Endothelial cell of umbilical vein (primary cell): ENCODE measurements around the gene HSPA2. TPM values are rescaled to one million over a fixed set of nuclear protein-coding genes. Genes with fewer than 3 reads are reported as not detected.

Experiments
- BruUV-seq: library from RNA; stranded (reverse); fragments of 400-500 nt; replicated peaks from 2 replicates; lab custom pipeline; 2021; lab: Mats Ljungman, UMichigan
- CTCF ChIA-PET: fragments of 300-600, 350-600 bp; sonication (Branson Sonifier 250); formaldehyde crosslinking; loops from one replicate; lab custom pipeline; 2021; ENCODE audit warnings: antibody characterized with exemption, inconsistent platforms; lab: Charles Lee
- POLR2A ChIA-PET: fragments of 300-600, 350-600 bp; sonication (Branson Sonifier 250); formaldehyde crosslinking; loops from one replicate; lab custom pipeline; 2021; ENCODE audit warnings: antibody characterized with exemption, inconsistent platforms; lab: Charles Lee
- DNase-seq: peaks from one replicate; pipeline ENCODE4 v3.0.0-alpha.2; 2011; ENCODE audit warnings: low read depth, low spot score
- FAIRE-seq: peaks from 2 replicates; lab custom pipeline; 2011; peaks lifted over from hg19 to GRCh38; lab: Jason Lieb, UNC
- H2AFZ ChIP-seq: 2 replicates; pipeline ENCODE4 v1.6.0; 2012; ENCODE audit warnings: low read depth, low read length, control low read depth, inconsistent platforms
- H3K27ac ChIP-seq: 2 replicates; pipeline ENCODE4 v1.5.1; 2011; ENCODE audit warnings: low read depth, mild to moderate bottlenecking, control low read depth, low read length, moderate library complexity; ENCODE audit not compliant: insufficient read depth
- H3K27me3 ChIP-seq, 2 experiments: 2 replicates each; pipeline versions ENCODE4 v1.6.0 to v1.6.1; 2011; ENCODE audit warnings: low read length in 2 of 2, mixed read lengths in 1 of 2; ENCODE audit not compliant: control insufficient read depth in 2 of 2, insufficient read depth in 2 of 2
- H3K36me3 ChIP-seq, 2 experiments: 2 replicates in 1 of 2; 3 replicates in 1 of 2; pipeline ENCODE4 v1.5.1; 2011; ENCODE audit warnings: low read length in 2 of 2, mild to moderate bottlenecking in 1 of 2, moderate library complexity in 1 of 2; ENCODE audit not compliant: control insufficient read depth in 2 of 2, insufficient read depth in 2 of 2; ENCODE audit errors: extremely low read depth in 1 of 2
- H3K4me1 ChIP-seq: 3 replicates; pipeline ENCODE4 v1.5.1; 2011; ENCODE audit warnings: mild to moderate bottlenecking, low read length; ENCODE audit not compliant: control insufficient read depth, insufficient read depth; ENCODE audit errors: extremely low read depth
- H3K4me2 ChIP-seq: 2 replicates; pipeline ENCODE4 v1.6.1; 2011; ENCODE audit warnings: low read length, control low read depth, mixed read lengths; ENCODE audit not compliant: insufficient read depth
- H3K4me3 ChIP-seq, 3 experiments: fragments of 200-600 bp in 1 of 3; sonication (generic), shearing (Covaris generic) in 1 of 3; replicated peaks in 1 of 3; 2 replicates each; pipeline ENCODE4 v1.5.1; 2011 to 2016; ENCODE audit warnings: control low read depth in 3 of 3, low read length in 3 of 3, mild to moderate bottlenecking in 2 of 3, inconsistent platforms in 1 of 3, low read depth in 1 of 3, moderate library complexity in 1 of 3; ENCODE audit not compliant: insufficient read depth in 1 of 3
- H3K79me2 ChIP-seq: 2 replicates; pipeline ENCODE4 v1.6.0; 2012; ENCODE audit warnings: low read length, inconsistent platforms; ENCODE audit not compliant: control insufficient read depth, insufficient read depth
- H3K9ac ChIP-seq: replicated peaks from 2 replicates; pipeline ENCODE3; 2011; ENCODE audit warnings: low read length, control low read depth; ENCODE audit not compliant: insufficient read depth; ENCODE audit errors: extremely low read depth
- H3K9me1 ChIP-seq: replicated peaks from 3 replicates; pipeline ENCODE4 v1.6.0; 2011; ENCODE audit warnings: mild to moderate bottlenecking, low read length; ENCODE audit not compliant: control insufficient read depth, insufficient read depth; ENCODE audit errors: extremely low read depth
- H3K9me3 ChIP-seq: replicated peaks from 2 replicates; pipeline ENCODE4 v1.5.1; 2012; ENCODE audit warnings: low read length, inconsistent platforms; ENCODE audit not compliant: control insufficient read depth, insufficient read depth
- H4K20me1 ChIP-seq: replicated peaks from 2 replicates; pipeline ENCODE3; 2011; ENCODE audit warnings: mild to moderate bottlenecking, low read length; ENCODE audit not compliant: control insufficient read depth, insufficient read depth; ENCODE audit errors: extremely low read depth
- EZH2 ChIP-seq: IDR thresholded peaks from 2 replicates; pipeline ENCODE4 v1.6.1; 2012; ENCODE audit warnings: borderline replicate concordance, low read depth, mild to moderate bottlenecking, moderate library complexity, low read length, inconsistent platforms; ENCODE audit not compliant: severe bottlenecking
- MYC ChIP-seq: IDR thresholded peaks from one replicate; pipeline ENCODE4 v1.6.1; 2011; ENCODE audit warnings: mild to moderate bottlenecking, low read depth, low read length
- dilution Hi-C: fragments of 300-500 bp; cut with MboI; formaldehyde crosslinking; loops from one replicate; pipeline ENCODE4 v1.15.0; 2019; ENCODE audit warnings: low sequenced_read_pairs; ENCODE audit not compliant: extremely low pct_ligation_motif_present
- intact Hi-C: fragments of 100-400 bp; cut with micrococcal nuclease; formaldehyde crosslinking; loops from one replicate; pipeline ENCODE4 v1.10.0; 2022
- polyA plus RNA-seq, 4 experiments: library from polyadenylated mRNA; depleted of rRNA in 3 of 4; stranded (reverse) in 3 of 4; unstranded in 1 of 4; fragments of >200 nt; gene quantifications; 2 replicates each; pipeline versions ENCODE4 v1.2.1 to v1.2.3, GENCODE V29; 2011 to 2012; ENCODE audit warnings: missing spikeins in 1 of 4
- total RNA-seq: library from RNA; stranded (reverse); gene quantifications from 2 replicates; pipeline ENCODE4 v1.2.3, GENCODE V29; 2021
- TF ChIP-seq, protein P1 (sequence below), 2 donors: IDR thresholded peaks; 1 replicate in 1 of 2; 2 replicates in 1 of 2; pipeline ENCODE4 v1.5.1; 2011; ENCODE audit warnings: low read length in 2 of 2, mild to moderate bottlenecking in 2 of 2, moderate library complexity in 2 of 2, control low read depth in 1 of 2, inconsistent platforms in 1 of 2, low read depth in 1 of 2; ENCODE audit not compliant: insufficient read depth in 1 of 2; ENCODE audit errors: extremely low read depth in 1 of 2

Gene HSPA2
- total and polyA plus RNA-seq, 2 donors (not counting 3 experiments of a cell fraction or from before 2014, with no cell fraction given), result 5.3 to 11.4 TPM

- BruUV-seq, result no TSS peak
Observed at GRCh38 chr14:64541261-64541971, 875 bp downstream of the HSPA2 start.

More at GRCh38 chr14:64541261-64541971, 875 bp downstream of the HSPA2 start:
- H3K4me3 ChIP-seq, result peak overlapping the region in 1 of 3 experiments; percentile 8
- H3K9ac ChIP-seq, result no peak overlapping the region
- peaks cover 25% of the 10 kb centered on the region for H3K4me1 ChIP-seq
- peaks cover 26 to 29% of the 10 kb centered on the region in 2 experiments for H3K27me3 ChIP-seq
- no peaks in the 10 kb centered on the region for H3K9me3 ChIP-seq
- H4K20me1 ChIP-seq, result no peaks in the 10 kb centered on the region
- no peak for TF ChIP-seq EZH2
- TF ChIP-seq, protein P1, sequence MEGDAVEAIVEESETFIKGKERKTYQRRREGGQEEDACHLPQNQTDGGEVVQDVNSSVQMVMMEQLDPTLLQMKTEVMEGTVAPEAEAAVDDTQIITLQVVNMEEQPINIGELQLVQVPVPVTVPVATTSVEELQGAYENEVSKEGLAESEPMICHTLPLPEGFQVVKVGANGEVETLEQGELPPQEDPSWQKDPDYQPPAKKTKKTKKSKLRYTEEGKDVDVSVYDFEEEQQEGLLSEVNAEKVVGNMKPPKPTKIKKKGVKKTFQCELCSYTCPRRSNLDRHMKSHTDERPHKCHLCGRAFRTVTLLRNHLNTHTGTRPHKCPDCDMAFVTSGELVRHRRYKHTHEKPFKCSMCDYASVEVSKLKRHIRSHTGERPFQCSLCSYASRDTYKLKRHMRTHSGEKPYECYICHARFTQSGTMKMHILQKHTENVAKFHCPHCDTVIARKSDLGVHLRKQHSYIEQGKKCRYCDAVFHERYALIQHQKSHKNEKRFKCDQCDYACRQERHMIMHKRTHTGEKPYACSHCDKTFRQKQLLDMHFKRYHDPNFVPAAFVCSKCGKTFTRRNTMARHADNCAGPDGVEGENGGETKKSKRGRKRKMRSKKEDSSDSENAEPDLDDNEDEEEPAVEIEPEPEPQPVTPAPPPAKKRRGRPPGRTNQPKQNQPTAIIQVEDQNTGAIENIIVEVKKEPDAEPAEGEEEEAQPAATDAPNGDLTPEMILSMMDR (IDR thresholded peaks at IDR 0.05; ENCODE audit: extremely low read depth in 1 of 2, insufficient read depth in 1 of 2, low read depth in 1 of 2, low read length in 2 of 2), result peak in 1 of 2 donors; percentile 14
- TF ChIP-seq MYC, result no peak
- dilution Hi-C loops, result no loop called here
- FAIRE-seq, result no peak
- H3K27ac ChIP-seq, result no peak overlapping the region
- intact Hi-C loops, result loop anchor here (5.0 kb wide), 1 partner anchor 221 kb away; no protein-coding TSS in a partner anchor
- peak overlapping the region; percentile 69 for H3K4me2 ChIP-seq
- H3K9me1 ChIP-seq, result no peaks in the 10 kb centered on the region
- H3K79me2 ChIP-seq, result no peaks in the 10 kb centered on the region
- DNase-seq, result peak; percentile 29
- no peaks in the 10 kb centered on the region for H3K36me3 ChIP-seq
- CTCF ChIA-PET, result interaction anchor here (1.1 to 5.7 kb wide), 3 partner anchors 12 to 96 kb away, joined by 3 to 64 read pairs (median 6); no protein-coding TSS in a partner anchor
- POLR2A ChIA-PET, result interaction anchor here (0.8 to 1.3 kb wide), 4 partner anchors 14 to 153 kb away, joined by 3 to 7 read pairs (median 4); partner anchors contain the start of gene MTHFD1
- peak overlapping the region; percentile 94 for H2AFZ ChIP-seq
